Mesenchymal stem cell (in vitro differentiated cells and primary cell): ENCODE results near the gene HCK.

Source experiments
- DNase-seq: peaks from one replicate; pipeline ENCODE4 v3.0.0-alpha.2; 2013
- H2AFZ ChIP-seq: one replicate; pipeline ENCODE4 v1.6.1; 2013; ENCODE audit warnings: low read depth, mild to moderate bottlenecking, control low read depth, inconsistent platforms, low read length, moderate library complexity
- H2AK5ac ChIP-seq: 2 replicates; pipeline ENCODE4 v1.6.1; 2013; ENCODE audit warnings: low read length, moderate library complexity, mild to moderate bottlenecking, inconsistent platforms; ENCODE audit not compliant: severe bottlenecking
- H2BK120ac ChIP-seq: one replicate; pipeline ENCODE4 v1.6.1; 2013; ENCODE audit warnings: low read depth, mild to moderate bottlenecking, inconsistent platforms, low read length, moderate library complexity
- H2BK12ac ChIP-seq, 2 experiments: one replicate each; pipeline ENCODE4 v1.6.1; 2013; ENCODE audit warnings: inconsistent platforms in 2 of 2, low read length in 2 of 2, mild to moderate bottlenecking in 2 of 2, moderate library complexity in 2 of 2, control low read depth in 1 of 2
- H2BK15ac ChIP-seq: one replicate; pipeline ENCODE4 v1.6.1; 2013; ENCODE audit warnings: mild to moderate bottlenecking, low read depth, inconsistent platforms; ENCODE audit not compliant: poor library complexity, severe bottlenecking
- H2BK5ac ChIP-seq: 2 replicates; pipeline ENCODE4 v1.6.1; 2013; ENCODE audit warnings: low read depth, mild to moderate bottlenecking, low read length, control low read depth, inconsistent platforms; ENCODE audit not compliant: poor library complexity, severe bottlenecking
- H3K14ac ChIP-seq, 2 experiments: one replicate each; pipeline ENCODE4 v1.6.1; 2013; ENCODE audit warnings: inconsistent platforms in 2 of 2, low read length in 2 of 2, control low read depth in 1 of 2, mild to moderate bottlenecking in 1 of 2, moderate library complexity in 1 of 2
- H3K18ac ChIP-seq, 2 experiments: one replicate each; pipeline ENCODE4 v1.6.1; 2013; ENCODE audit warnings: inconsistent platforms in 2 of 2, low read length in 2 of 2, control low read depth in 1 of 2, low read depth in 1 of 2, mild to moderate bottlenecking in 1 of 2
- H3K23ac ChIP-seq, 2 experiments: one replicate each; pipeline ENCODE4 v1.6.1; 2013; ENCODE audit warnings: inconsistent platforms in 2 of 2, low read length in 2 of 2, mild to moderate bottlenecking in 2 of 2, moderate library complexity in 2 of 2, control low read depth in 1 of 2
- H3K27ac ChIP-seq: 2 replicates; pipeline ENCODE4 v1.5.1; 2013; ENCODE audit warnings: mild to moderate bottlenecking, moderate library complexity, low read length, control low read depth, inconsistent platforms; ENCODE audit not compliant: poor library complexity, severe bottlenecking
- H3K27me3 ChIP-seq, 2 experiments: 2 replicates each; pipeline versions ENCODE4 v1.6.1 to v1.7.0; 2013; ENCODE audit warnings: low read length in 2 of 2, mild to moderate bottlenecking in 2 of 2, moderate library complexity in 2 of 2, control low read depth in 1 of 2, inconsistent platforms in 1 of 2; ENCODE audit not compliant: control insufficient read depth in 1 of 2, insufficient read depth in 1 of 2
- H3K36me3 ChIP-seq, 2 experiments: 2 replicates each; pipeline versions ENCODE4 v1.6.1 to v1.7.0; 2013; ENCODE audit warnings: low read length in 2 of 2, control low read depth in 1 of 2, inconsistent platforms in 1 of 2, low read depth in 1 of 2, mild to moderate bottlenecking in 1 of 2; ENCODE audit not compliant: insufficient read depth in 2 of 2, control insufficient read depth in 1 of 2
- H3K4ac ChIP-seq, 2 experiments: one replicate each; pipeline ENCODE4 v1.6.1; 2013; ENCODE audit warnings: inconsistent platforms in 2 of 2, low read length in 2 of 2, mild to moderate bottlenecking in 2 of 2, moderate library complexity in 2 of 2, control low read depth in 1 of 2, low read depth in 1 of 2
- H3K4me1 ChIP-seq: 2 replicates; pipeline ENCODE4 v1.6.1; 2013; ENCODE audit warnings: low read depth, low read length, control low read depth; ENCODE audit not compliant: control insufficient read depth, insufficient read depth
- H3K4me2 ChIP-seq: 2 replicates; pipeline ENCODE4 v1.6.1; 2013; ENCODE audit warnings: low read length, mild to moderate bottlenecking, inconsistent platforms; ENCODE audit not compliant: poor library complexity, severe bottlenecking
- H3K4me3 ChIP-seq, 2 experiments: 2 replicates each; pipeline versions ENCODE4 v1.5.1 to v1.7.0; 2013; ENCODE audit warnings: low read length in 2 of 2, mild to moderate bottlenecking in 2 of 2, control low read depth in 1 of 2, low read depth in 1 of 2; ENCODE audit not compliant: insufficient read depth in 1 of 2
- H3K79me1 ChIP-seq: replicated peaks from 2 replicates; pipeline ENCODE4 v1.6.1; 2013; ENCODE audit warnings: mild to moderate bottlenecking, control low read depth, low read length, inconsistent platforms; ENCODE audit not compliant: poor library complexity, severe bottlenecking
- H3K9ac ChIP-seq: 2 replicates; pipeline ENCODE4 v1.7.0; 2013; ENCODE audit warnings: mild to moderate bottlenecking, low read length, moderate library complexity
- H3K9me3 ChIP-seq: 2 replicates; pipeline ENCODE4 v1.7.0; 2013; ENCODE audit warnings: mild to moderate bottlenecking, low read length; ENCODE audit not compliant: control insufficient read depth
- H4K8ac ChIP-seq: one replicate; pipeline ENCODE4 v1.6.1; 2013; ENCODE audit warnings: inconsistent platforms, mild to moderate bottlenecking, low read length, moderate library complexity
- H4K91ac ChIP-seq: one replicate; pipeline ENCODE4 v1.6.1; 2013; ENCODE audit warnings: mild to moderate bottlenecking, low read length, inconsistent platforms
- WGBS: methylation state at CpG from one replicate; pipeline ENCODE4 v1.1.7; 2013; ENCODE audit warnings: mixed read lengths; 5-methylcytosine and 5-hydroxymethylcytosine counted together

Gene HCK

DNA sequence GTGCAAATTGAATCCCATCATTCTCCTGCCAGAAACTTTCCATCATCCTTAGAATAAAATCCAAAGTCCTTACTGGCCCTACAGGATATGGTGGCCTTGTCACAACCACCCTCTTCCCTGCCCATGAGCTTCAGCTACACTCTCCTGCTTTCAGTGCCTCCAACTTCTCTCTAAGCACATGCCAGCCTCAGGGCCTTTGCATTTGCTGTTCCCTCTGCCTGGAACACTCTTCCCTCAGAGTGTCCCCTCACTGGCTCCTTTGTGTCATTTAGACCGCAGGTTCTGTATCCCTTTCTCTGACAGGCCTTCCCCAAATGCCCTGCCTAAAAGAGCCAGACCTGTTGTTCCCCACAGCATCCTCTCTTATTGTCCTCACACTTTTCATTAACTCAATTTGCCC, 18.2 kb downstream of the HCK start:
- Histone ChIP-seq H3K18ac (no peak overlapping the region), H3K27ac (no peak overlapping the region), H3K9ac (no peak overlapping the region), H2BK5ac (no peak overlapping the region), H3K36me3 (no peaks in the 10 kb centered on the region), H2AFZ (no peak overlapping the region), H3K27me3 (peaks cover 38 to 58% of the 10 kb centered on the region in 2 experiments), H4K8ac (no peak overlapping the region), H3K4ac (no peak overlapping the region), H2BK12ac (no peak overlapping the region), H3K9me3 (no peaks in the 10 kb centered on the region), H3K79me1 (no peaks in the 10 kb centered on the region), H3K4me3 (no peak overlapping the region), H3K4me1 (peaks cover 11% of the 10 kb centered on the region), H2BK15ac (no peak overlapping the region), H2BK120ac (no peak overlapping the region), H3K4me2 (no peak overlapping the region), H2AK5ac (no peak overlapping the region), H3K14ac (no peak overlapping the region), H3K23ac (no peak overlapping the region), H4K91ac (no peak overlapping the region)
- WGBS: 86% methylated on average over 1 of the region's 1 CpG
- DNase-seq: no peak

DNA sequence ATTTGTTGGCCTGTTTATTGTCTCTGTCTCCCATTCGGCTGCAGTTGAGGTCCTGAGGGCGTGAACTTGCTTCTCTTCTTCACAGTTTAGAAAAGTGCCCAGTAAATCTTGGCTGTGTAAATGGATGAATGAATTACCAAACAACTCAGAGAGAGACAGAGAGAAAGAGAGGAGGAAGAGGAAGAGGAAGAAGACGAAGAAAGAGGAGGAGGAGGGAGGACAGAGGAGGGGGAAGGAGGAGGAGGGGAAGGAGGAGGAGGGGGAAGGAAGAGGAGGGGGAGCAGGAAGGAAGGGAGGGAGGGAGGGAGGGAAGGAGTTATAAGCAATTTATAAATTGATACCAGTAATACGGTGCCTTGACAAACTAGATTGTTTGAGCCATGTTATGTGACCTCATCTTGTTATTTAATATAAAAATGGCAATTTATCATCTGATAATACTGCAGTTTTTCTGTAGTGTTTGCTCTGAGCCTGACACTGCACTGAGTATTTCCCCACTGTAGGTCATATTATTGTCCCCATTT, 18.7 kb downstream of the HCK start:
- Histone ChIP-seq H2BK15ac (no peak overlapping the region), H2AFZ (no peak overlapping the region), H3K36me3 (no peaks in the 10 kb centered on the region), H3K4ac (no peak overlapping the region), H3K4me1 (peaks cover 11% of the 10 kb centered on the region), H2AK5ac (no peak overlapping the region), H3K4me3 (no peak overlapping the region), H4K91ac (no peak overlapping the region), H3K14ac (peak overlapping the region in 1 of 2 experiments; percentile 5), H2BK5ac (no peak overlapping the region), H2BK12ac (peak overlapping the region in 1 of 2 experiments; percentile 17), H3K27me3 (peaks cover 39 to 58% of the 10 kb centered on the region in 2 experiments), H3K9me3 (no peaks in the 10 kb centered on the region), H3K79me1 (no peaks in the 10 kb centered on the region), H3K27ac (no peak overlapping the region), H2BK120ac (no peak overlapping the region), H3K4me2 (no peak overlapping the region), H3K9ac (no peak overlapping the region), H4K8ac (no peak overlapping the region), H3K18ac (no peak overlapping the region), H3K23ac (no peak overlapping the region)
- WGBS: 51% methylated on average over 3 of the region's 4 CpGs
- DNase-seq: no peak

DNA sequence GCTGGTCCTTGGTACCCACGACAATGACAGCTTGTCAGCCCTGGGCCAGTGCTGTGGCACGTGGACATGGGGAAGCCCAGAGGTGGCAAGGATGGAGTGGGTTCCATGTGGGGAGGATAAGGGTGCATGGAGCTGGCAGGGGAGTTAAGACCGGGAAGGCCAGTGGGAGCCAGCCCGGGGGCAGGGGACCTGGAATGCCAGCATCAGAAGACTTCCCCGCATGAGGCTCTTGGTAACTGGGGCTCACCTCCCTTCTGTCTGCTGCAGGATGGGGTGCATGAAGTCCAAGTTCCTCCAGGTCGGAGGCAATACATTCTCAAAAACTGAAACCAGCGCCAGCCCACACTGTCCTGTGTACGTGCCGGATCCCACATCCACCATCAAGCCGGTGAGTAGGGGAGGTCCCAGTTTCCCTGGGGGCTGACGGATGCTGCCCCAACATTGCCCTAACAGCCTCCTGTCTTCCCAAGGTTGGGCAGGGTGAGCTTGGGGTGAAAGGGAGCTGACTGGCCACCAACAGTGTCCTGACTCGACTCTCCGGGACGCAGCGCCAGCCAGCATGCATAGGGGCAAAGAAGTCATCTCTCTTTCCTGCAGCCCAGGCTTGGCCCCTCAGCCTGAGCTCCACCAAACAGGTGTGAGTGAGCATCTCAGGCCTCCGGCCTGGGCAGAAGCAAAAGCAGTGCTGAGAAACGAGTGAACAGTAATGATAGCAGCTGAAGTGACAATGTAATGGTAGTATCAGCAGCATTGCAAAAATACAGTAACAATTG, 19.5 kb downstream of the HCK start:
- H3K36me3 ChIP-seq: no peaks in the 10 kb centered on the region
- H4K8ac ChIP-seq: no peak overlapping the region
- H3K23ac ChIP-seq: no peak overlapping the region

DNA sequence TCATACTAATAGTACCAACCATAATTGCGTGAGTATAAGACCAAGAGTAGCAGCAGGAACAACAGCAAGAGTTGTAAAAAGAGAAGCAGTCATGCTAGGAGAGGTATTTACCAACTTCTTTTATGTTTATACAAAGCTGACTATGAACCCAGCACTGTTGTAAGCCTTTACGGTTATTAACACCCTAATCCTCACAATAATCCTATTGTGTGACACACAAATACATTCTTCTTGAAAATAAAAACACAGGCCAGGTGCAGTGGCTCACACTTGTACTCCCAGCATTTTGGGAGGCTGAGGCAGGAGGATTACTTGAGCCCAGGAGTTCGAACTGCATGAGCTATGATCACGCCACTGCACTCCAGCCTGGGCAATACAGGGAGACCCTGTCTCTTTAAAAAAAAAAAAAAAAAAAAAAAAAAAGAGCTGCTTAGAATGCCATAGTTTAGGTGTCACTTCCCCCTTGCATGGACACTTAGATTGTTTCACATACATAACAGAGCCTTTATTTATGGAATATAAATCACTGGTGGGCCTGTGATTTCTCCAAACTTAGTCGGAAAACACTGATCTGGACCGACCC, 20.2 kb downstream of the HCK start:
- 71% methylated on average over 6 of the region's 6 CpGs for WGBS
- H3K9me3 ChIP-seq: no peaks in the 10 kb centered on the region

More for the DNA sequence above, 19.5 kb downstream of the HCK start:
- Histone ChIP-seq H3K4me3 (no peak overlapping the region), H3K18ac (no peak overlapping the region), H3K9me3 (no peaks in the 10 kb centered on the region), H3K27me3 (peaks cover 47 to 64% of the 10 kb centered on the region in 2 experiments), H3K27ac (no peak overlapping the region), H3K4me1 (peaks cover 11% of the 10 kb centered on the region), H4K91ac (no peak overlapping the region), H2BK12ac (no peak overlapping the region), H2BK120ac (no peak overlapping the region), H3K9ac (no peak overlapping the region), H2AK5ac (no peak overlapping the region), H3K4ac (no peak overlapping the region), H2BK15ac (no peak overlapping the region), H2AFZ (no peak overlapping the region), H3K14ac (peak overlapping the region in 1 of 2 experiments; percentile 5), H3K4me2 (no peak overlapping the region), H2BK5ac (no peak overlapping the region), H3K79me1 (no peaks in the 10 kb centered on the region)
- DNase-seq: no peak
- 87% methylated on average over 16 of the region's 17 CpGs for WGBS

More for the DNA sequence above, 20.2 kb downstream of the HCK start:
- Histone ChIP-seq H2BK15ac (no peak overlapping the region), H3K18ac (no peak overlapping the region), H3K27ac (no peak overlapping the region), H3K9ac (no peak overlapping the region), H3K23ac (no peak overlapping the region), H4K8ac (no peak overlapping the region), H2BK12ac (no peak overlapping the region), H2BK120ac (no peak overlapping the region), H2AFZ (no peak overlapping the region), H4K91ac (no peak overlapping the region), H3K79me1 (no peaks in the 10 kb centered on the region), H3K36me3 (no peaks in the 10 kb centered on the region), H3K14ac (no peak overlapping the region), H2BK5ac (no peak overlapping the region), H3K27me3 (peaks cover 53 to 71% of the 10 kb centered on the region in 2 experiments), H3K4me2 (no peak overlapping the region), H3K4me1 (peaks cover 11% of the 10 kb centered on the region), H3K4me3 (no peak overlapping the region), H3K4ac (no peak overlapping the region), H2AK5ac (no peak overlapping the region)
- DNase-seq: peak; percentile 16
